ENCODE measurements around the gene MEA1.

MEA1 gene

GRCh38 chr6:43029120-43029519 is 15.4 kb upstream of the MEA1 start:
- TF ChIP-seq, protein P1, sequence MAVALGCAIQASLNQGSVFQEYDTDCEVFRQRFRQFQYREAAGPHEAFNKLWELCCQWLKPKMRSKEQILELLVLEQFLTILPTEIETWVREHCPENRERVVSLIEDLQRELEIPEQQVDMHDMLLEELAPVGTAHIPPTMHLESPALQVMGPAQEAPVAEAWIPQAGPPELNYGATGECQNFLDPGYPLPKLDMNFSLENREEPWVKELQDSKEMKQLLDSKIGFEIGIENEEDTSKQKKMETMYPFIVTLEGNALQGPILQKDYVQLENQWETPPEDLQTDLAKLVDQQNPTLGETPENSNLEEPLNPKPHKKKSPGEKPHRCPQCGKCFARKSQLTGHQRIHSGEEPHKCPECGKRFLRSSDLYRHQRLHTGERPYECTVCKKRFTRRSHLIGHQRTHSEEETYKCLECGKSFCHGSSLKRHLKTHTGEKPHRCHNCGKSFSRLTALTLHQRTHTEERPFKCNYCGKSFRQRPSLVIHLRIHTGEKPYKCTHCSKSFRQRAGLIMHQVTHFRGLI (tag by site-specific recombination; IDR thresholded peaks at IDR 0.05), result no peak
- TF ChIP-seq ZNF146 (tag by site-specific recombination; IDR thresholded peaks at IDR 0.05) (no peak), BCL11A (tag by site-specific recombination; IDR thresholded peaks at IDR 0.05; ENCODE audit: low read depth) (no peak), KLF10 (tag by site-specific recombination; IDR thresholded peaks at IDR 0.05) (no peak), GLIS2 (tag by site-specific recombination; IDR thresholded peaks at IDR 0.05) (no peak)
- TF ChIP-seq, protein P2, sequence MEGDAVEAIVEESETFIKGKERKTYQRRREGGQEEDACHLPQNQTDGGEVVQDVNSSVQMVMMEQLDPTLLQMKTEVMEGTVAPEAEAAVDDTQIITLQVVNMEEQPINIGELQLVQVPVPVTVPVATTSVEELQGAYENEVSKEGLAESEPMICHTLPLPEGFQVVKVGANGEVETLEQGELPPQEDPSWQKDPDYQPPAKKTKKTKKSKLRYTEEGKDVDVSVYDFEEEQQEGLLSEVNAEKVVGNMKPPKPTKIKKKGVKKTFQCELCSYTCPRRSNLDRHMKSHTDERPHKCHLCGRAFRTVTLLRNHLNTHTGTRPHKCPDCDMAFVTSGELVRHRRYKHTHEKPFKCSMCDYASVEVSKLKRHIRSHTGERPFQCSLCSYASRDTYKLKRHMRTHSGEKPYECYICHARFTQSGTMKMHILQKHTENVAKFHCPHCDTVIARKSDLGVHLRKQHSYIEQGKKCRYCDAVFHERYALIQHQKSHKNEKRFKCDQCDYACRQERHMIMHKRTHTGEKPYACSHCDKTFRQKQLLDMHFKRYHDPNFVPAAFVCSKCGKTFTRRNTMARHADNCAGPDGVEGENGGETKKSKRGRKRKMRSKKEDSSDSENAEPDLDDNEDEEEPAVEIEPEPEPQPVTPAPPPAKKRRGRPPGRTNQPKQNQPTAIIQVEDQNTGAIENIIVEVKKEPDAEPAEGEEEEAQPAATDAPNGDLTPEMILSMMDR (tag by site-specific recombination; IDR thresholded peaks at IDR 0.05), result no peak
- TF ChIP-seq, protein P3, sequence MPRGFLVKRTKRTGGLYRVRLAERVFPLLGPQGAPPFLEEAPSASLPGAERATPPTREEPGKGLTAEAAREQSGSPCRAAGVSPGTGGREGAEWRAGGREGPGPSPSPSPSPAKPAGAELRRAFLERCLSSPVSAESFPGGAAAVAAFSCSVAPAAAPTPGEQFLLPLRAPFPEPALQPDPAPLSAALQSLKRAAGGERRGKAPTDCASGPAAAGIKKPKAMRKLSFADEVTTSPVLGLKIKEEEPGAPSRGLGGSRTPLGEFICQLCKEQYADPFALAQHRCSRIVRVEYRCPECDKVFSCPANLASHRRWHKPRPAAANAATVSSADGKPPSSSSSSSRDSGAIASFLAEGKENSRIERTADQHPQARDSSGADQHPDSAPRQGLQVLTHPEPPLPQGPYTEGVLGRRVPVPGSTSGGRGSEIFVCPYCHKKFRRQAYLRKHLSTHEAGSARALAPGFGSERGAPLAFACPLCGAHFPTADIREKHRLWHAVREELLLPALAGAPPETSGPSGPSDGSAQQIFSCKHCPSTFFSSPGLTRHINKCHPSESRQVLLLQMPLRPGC (tag by site-specific recombination; IDR thresholded peaks at IDR 0.05), result no peak
- no peak overlapping the region for H3K27ac ChIP-seq (ENCODE audit: extremely low read depth, low read depth, low read length)
- peaks cover 78 to 84% of the 10 kb centered on the region in 2 experiments for H3K36me3 ChIP-seq (ENCODE audit: control insufficient read depth in 2 of 2, insufficient read depth in 1 of 2, low read length in 2 of 2)
- CTCF ChIA-PET, result interaction anchor here (0.6 kb wide), 1 partner anchor 15 kb away, joined by 3 read pairs; the partner anchor contains the start of gene KLHDC3
- H3K4me1 ChIP-seq (ENCODE audit: control insufficient read depth, insufficient read depth, low read length), result no peaks in the 10 kb centered on the region
- POLR2A ChIA-PET, result interaction anchor here (1.8 to 9.2 kb wide), 2 partner anchors 15 to 24 kb away, joined by 9 to 66 read pairs; partner anchors contain the start of genes CUL7, KLHDC3 and MEA1
- no peak overlapping the region for H3K4me3 ChIP-seq (ENCODE audit: low read depth, low read length)
- H3K9me3 ChIP-seq (ENCODE audit: control insufficient read depth, insufficient read depth, low read depth, low read length), result no peaks in the 10 kb centered on the region

DNA sequence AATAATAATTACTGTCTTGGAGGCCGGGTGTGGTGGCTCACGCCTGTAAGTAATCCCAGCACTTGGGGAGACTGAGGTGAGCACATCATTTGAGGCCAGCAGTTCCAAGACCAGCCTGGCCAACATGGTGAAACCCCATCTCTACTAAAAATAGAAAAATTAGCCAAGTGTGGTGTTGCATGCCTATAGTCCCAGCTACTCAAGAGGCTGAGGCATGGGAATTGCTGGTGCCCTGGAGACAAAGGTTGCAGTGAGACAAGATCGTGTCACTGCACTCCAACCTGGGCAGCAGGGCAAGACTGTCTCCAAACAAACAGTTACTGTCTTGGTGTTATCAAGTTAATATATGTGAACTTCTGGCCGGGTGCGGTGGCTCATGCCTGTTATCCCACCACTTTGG is 12.6 kb upstream of the MEA1 start:
- no peak for TF ChIP-seq SCRT2 (tag by site-specific recombination; IDR thresholded peaks at IDR 0.05)
- no peak for TF ChIP-seq ZNF596 (tag by site-specific recombination; IDR thresholded peaks at IDR 0.05)
- TF ChIP-seq YY1 (tag by site-specific recombination; IDR thresholded peaks at IDR 0.05), result no peak
- TF ChIP-seq ZNF324 (tag by site-specific recombination; IDR thresholded peaks at IDR 0.05), result no peak
- TF ChIP-seq ZBTB6 (tag by site-specific recombination; IDR thresholded peaks at IDR 0.05), result no peak
- no peak for TF ChIP-seq ZNF585B (tag by site-specific recombination; IDR thresholded peaks at IDR 0.05)
- no peak for TF ChIP-seq KLF16 (tag by site-specific recombination; IDR thresholded peaks at IDR 0.05)
- TF ChIP-seq ZBTB8A (tag by site-specific recombination; IDR thresholded peaks at IDR 0.05), result no peak
- TF ChIP-seq ELK4 (IDR thresholded peaks at IDR 0.05; ENCODE audit: borderline replicate concordance, low read depth, low read length), result no peak
- TF ChIP-seq ZNF791 (tag by site-specific recombination; IDR thresholded peaks at IDR 0.05), result no peak
- no peak for TF ChIP-seq HOXC10 (CRISPR knock-in tag; IDR thresholded peaks at IDR 0.05)
- no peak for TF ChIP-seq TRIM28 (IDR thresholded peaks at IDR 0.05; ENCODE audit: borderline replicate concordance, low read length)
- no peak for TF ChIP-seq PRDM1 (tag by site-specific recombination; IDR thresholded peaks at IDR 0.05)
- TF ChIP-seq, protein P4, sequence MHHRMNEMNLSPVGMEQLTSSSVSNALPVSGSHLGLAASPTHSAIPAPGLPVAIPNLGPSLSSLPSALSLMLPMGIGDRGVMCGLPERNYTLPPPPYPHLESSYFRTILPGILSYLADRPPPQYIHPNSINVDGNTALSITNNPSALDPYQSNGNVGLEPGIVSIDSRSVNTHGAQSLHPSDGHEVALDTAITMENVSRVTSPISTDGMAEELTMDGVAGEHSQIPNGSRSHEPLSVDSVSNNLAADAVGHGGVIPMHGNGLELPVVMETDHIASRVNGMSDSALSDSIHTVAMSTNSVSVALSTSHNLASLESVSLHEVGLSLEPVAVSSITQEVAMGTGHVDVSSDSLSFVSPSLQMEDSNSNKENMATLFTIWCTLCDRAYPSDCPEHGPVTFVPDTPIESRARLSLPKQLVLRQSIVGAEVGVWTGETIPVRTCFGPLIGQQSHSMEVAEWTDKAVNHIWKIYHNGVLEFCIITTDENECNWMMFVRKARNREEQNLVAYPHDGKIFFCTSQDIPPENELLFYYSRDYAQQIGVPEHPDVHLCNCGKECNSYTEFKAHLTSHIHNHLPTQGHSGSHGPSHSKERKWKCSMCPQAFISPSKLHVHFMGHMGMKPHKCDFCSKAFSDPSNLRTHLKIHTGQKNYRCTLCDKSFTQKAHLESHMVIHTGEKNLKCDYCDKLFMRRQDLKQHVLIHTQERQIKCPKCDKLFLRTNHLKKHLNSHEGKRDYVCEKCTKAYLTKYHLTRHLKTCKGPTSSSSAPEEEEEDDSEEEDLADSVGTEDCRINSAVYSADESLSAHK (tag by site-specific recombination; IDR thresholded peaks at IDR 0.05), result no peak
- TF ChIP-seq ZNF248 (tag by site-specific recombination; IDR thresholded peaks at IDR 0.05), result no peak
- TF ChIP-seq ZNF19 (tag by site-specific recombination; IDR thresholded peaks at IDR 0.05; ENCODE audit: low read depth), result no peak
- ChIA-PET POLR2A (interaction anchor here (1.1 to 9.2 kb wide), 4 partner anchors 9 to 27 kb away, joined by 3 to 66 read pairs (median 12); partner anchors contain the start of genes CUL7, KLHDC3 and MEA1), CTCF (interaction anchor here (0.6 to 1.2 kb wide), 6 partner anchors 10 to 1052 kb away, joined by 3 to 5 read pairs (median 3); no protein-coding TSS in a partner anchor)
- H3K4me3 ChIP-seq (ENCODE audit: low read depth, low read length), result no peak overlapping the region
- no peaks in the 10 kb centered on the region for H3K9me3 ChIP-seq (ENCODE audit: control insufficient read depth, insufficient read depth, low read depth, low read length)
- no peaks in the 10 kb centered on the region for H3K4me1 ChIP-seq (ENCODE audit: control insufficient read depth, insufficient read depth, low read length)
- H3K27ac ChIP-seq (ENCODE audit: extremely low read depth, low read depth, low read length), result no peak overlapping the region
- peaks cover 69 to 73% of the 10 kb centered on the region in 2 experiments for H3K36me3 ChIP-seq (ENCODE audit: control insufficient read depth in 2 of 2, insufficient read depth in 1 of 2, low read length in 2 of 2)
